GM21515 (cell line): ENCODE results near the gene DPP10.
"Not testable (repeated sequence)": the region's sequence is repeated elsewhere in the genome, so short reads cannot be mapped to it uniquely, and the experiment has no call there.

Experiments
- ATAC-seq: cut with Tn5 transposase; IDR thresholded peaks from one replicate; pipeline ENCODE4 v1.9.1; 2021; ENCODE audit not compliant: unreplicated experiment

The DPP10 gene

GRCh38 chr2:114507744-114508143 is 65.3 kb downstream of the DPP10 start:
- ATAC-seq: no peak

DNA sequence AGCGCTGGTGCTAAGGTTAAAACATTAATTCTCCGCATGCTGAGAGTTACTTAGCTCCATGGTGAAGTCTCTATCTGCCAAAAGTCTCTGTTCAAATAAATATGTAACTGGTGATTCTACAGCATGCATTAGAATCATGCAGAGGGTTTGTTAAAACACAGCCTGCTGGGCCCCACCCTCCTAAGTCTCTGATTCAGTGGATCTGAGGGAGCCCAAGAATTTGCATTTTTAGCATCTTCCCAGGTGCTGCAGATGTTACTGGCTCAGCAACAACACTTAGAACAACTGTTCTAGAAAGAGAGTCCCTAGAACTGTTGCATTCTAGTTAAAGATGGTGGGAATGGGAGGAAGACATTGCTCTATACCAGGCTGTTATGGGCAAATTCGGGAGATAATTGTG is 73.4 kb downstream of the DPP10 start:
- no peak for ATAC-seq

DNA sequence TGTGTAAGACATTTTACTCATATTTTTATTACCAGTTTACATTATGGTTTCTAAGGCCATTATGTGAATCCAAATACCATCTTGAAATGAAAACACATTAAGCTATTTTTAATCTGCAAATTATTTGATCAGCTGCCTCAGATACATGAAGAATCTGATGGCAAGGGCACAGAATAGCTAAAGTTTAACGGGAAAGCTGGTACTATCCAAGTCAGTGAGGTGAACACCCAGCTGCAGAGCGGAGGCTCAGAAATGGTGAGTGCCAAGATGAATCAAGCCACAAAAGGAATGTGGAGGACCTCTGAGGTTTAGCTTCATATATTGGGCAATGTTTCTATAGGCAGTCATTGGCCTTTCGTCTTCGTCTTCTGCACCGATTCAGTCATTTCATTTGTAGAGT is 75.1 kb downstream of the DPP10 start:
- no peak for ATAC-seq

GRCh38 chr2:114518738-114519137 is 76.3 kb downstream of the DPP10 start:
- no peak for ATAC-seq

- not testable (repeated sequence) for ATAC-seq
Measured at GRCh38 chr2:114522612-114523011, 80.2 kb downstream of the DPP10 start.

DNA sequence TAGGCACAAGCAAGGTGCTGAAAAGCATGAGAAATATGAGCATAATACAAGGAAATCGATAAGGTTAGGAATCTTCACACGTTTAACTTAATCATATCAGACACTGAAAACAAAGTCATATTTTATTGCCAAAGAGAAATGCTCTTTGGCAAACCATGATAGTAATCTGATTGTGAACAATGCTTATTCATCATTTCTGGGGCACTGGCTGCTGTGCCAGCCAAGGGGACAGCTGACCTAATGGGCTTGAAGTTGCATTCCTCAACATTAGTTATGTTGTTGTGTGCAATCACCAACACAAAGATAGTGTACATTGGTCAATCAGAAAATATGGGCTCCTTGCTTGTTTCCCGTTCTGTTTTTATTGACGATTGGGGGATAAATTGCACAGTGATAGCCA is 83.5 kb downstream of the DPP10 start:
- ATAC-seq: no peak

GRCh38 chr2:114526841-114527240 is 84.4 kb downstream of the DPP10 start:
- no peak for ATAC-seq

GRCh38 chr2:114527330-114527983 is 85.0 kb downstream of the DPP10 start:
- ATAC-seq: no peak

DNA sequence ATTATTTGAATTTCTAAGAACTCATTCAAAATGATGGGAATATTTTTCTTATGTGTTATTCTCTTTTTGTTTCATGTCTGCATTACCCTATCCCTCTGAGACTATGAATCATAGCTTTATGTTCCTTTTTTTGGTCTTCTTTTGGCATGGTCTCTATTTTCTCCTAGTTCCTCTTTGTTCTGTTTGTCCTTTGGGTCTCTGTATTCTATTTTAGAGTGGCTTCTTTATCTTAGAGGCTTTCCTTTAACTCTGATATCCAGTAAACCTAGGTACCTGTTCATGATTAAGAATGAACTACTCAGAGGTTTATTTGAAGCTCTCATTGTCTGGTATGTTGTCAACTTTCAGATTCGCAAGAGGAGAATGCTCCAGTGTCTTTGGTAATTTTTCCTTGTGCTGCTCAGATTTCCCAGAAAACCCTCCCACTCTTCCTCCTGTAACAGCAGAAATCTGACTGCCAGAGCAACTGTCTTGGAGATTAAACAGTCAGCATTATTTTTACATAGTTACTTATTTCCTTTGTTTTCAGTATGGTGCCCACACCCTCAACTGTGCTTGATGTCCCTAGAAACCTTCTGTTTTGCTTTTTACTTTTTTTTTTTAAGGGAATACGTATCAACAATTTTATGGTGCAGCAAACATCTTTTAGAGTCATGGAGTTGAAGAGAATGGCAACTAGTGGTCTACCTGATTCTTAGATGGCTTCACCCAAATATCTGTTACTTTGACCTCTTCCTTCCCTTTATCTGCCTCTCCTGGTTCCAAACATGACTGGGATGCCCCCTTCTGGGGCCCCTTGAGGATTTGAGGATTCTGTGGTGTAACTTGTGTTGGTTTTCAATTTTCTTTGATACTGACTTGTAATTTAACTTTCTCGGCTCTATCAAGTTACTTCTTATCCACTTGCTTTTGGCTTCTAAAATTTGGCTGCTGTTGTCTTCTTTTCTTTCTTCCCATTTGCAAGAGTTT is 92.0 kb downstream of the DPP10 start:
- no peak for ATAC-seq

DNA sequence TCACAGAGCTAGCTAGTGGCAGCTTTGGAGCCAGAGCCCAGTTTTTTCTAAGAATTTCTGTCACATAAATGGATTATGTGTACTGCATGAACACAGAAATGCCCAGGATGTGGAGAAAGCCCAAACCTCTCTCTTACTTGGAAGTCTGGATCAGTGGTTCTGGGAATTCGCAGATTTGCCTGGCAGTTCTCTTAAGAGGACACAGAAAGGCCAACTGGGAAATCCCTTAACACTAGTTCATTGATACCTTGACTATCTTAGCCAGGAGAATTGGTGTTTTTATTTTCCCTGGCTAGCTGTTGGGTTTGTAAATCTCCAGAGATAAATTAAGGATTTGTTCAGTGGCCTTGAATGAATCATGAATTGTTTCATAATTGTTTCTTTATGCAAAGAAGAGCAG is 95.3 kb downstream of the DPP10 start:
- ATAC-seq: no peak

DNA sequence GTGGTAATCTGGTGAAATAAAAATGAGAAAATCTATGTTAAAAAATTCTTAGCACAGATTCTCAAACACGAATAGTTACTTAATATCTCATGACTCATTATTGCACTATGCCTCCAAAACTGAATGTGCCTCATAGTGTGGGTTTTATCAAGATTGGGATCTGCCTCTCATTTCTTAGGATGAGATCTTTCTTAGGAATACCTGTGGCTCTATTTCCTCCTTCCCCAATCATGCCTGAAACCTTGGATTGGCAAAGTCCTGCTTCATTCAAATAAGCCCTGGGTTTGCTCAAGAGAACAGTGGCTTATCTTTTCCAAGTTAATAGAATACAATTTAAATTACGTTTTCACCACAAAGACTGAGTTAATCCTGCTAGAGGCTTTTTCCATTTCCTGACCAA is 100.3 kb downstream of the DPP10 start:
- no peak for ATAC-seq

DNA sequence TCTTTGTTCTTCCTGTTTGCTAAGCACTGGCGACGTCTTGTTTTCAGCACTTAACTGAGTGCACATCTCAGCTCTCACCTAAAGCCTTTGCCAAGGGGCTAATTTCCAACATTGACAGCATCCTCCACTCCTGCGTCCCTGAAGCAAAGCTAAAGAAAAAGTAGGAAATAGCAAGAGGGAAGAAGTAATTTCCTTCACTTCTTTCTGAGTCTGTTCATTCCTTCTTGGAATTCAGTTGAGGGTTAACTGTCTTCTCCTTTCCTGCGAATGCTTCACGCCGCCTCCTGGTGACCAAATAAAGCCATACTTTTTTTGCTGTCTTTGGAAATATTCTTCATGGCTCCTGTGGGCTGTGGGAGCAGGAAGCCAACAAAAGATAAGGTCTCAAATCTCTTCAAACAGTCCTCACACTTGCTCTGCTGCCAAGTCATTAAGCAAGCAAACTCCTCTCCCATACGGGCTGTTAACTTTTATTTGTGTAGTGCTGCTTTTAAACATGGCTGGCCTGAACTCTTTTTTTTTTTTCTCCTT is 100.9 kb downstream of the DPP10 start:
- no peak for ATAC-seq

- no peak for ATAC-seq
Measured at GRCh38 chr2:114545052-114545451, 102.6 kb downstream of the DPP10 start.

- ATAC-seq: no peak
Measured at GRCh38 chr2:114546531-114546930, 104.1 kb downstream of the DPP10 start.

GRCh38 chr2:114548151-114548550 is 105.7 kb downstream of the DPP10 start:
- no peak for ATAC-seq

- ATAC-seq: no peak
Measured at GRCh38 chr2:114550364-114550763, 107.9 kb downstream of the DPP10 start.

DNA sequence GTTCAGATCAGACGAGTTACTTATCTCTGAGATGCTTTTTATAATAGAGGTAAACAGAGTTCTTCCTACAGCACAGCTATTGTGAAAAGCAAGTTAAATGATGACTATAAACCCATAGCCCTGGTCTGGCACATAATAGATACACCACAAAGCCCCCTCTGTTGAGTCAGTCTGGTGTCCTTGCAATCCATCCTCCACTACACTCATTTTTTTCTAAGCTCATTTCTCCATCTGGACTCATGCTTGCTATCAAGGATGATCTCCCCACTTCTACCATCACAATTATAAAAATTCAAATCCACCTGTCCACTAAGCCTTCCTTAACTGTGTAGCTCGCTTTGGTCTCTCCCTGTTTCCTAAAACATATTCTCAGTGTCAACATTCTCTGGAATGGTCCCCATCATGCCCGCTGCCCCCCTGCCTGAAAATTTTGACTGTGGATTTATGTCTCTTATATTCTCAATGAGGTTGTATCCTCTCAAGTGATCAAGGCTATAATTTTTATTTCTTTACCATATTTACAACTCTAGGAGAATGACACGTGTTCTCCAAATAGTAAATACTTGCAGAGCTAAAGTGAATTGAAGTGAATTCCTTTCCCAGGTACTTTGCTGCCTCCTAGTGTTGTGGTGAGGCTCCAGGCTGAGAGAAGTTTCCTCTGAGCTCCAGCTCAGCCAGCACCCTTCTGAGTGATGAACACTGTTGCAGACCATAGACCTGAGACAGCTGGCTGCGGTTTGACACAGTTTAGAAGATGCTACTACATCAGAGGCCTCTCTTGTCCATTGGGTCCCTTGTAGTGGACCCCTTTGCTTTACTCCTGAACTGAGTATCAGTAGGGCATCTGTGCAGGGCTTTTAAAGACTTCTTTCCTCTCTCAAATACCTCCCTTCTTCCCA is 108.7 kb downstream of the DPP10 start:
- no peak for ATAC-seq

- ATAC-seq: no peak
Measured at GRCh38 chr2:114553027-114553426, 110.6 kb downstream of the DPP10 start.

DNA sequence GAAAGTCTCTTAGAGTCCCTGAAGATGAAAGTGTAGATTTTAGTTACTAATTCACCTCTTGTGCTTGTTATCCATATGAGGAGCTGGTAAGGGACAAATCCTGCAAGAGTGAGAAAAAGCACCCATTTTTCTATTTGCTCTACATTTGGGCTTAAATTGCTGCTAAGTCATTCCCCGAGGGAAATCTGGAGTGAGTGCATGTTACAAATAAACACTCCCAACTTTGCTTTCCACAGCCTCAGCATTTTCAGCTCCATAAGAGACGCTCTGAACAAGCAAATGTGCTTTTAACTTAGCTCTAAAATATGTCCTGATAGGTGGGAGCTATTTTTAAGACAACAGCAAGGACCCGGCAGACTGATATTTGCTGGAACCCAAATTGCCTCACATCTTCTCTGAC is 126.7 kb downstream of the DPP10 start:
- ATAC-seq: no peak

DNA sequence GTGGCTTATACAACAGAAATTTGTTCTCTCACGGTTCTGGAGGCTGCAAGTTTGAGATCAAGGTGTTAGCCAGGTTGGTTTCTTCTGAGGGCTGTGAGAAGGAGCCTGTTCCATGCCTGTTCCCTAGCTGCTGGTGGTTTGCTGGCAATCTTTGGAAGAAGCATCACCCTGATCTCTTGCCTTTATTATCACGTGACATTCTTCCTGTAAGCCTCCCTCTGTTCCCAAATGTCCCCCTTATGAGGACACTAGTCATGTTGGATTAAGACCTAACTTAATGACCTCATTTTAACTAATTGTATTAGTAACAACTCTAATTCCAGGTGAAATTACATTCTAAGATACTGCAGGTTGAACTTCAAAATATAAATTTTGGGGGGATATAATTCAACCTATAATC is 135.2 kb downstream of the DPP10 start:
- no peak for ATAC-seq

DNA sequence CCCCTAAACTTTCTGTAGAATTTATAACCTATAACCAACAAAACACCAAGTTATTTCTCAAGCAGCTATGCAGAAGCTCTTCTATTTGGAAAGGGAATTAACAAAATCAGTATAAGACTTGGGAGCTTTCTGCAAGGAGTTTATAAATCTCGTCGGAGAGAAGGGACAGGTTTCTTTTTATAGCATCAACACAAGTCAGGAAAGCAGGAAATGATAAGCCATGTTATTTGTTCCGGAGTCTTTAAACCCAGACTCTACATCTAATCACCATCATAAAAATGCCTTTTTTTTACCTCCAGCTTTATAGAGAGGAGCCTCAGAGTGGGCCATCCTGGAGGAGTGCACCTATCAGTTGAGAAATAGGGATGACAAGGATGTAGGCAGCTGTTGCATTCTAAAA is 137.1 kb downstream of the DPP10 start:
- no peak for ATAC-seq
